Trophoblast cell (in vitro differentiated cells and primary cell): ENCODE data around the gene CCL11.
"Not testable (repeated sequence)": the region's sequence is repeated elsewhere in the genome, so short reads cannot be mapped to it uniquely, and the experiment has no call there.

Source experiments
- DNase-seq, 2 donors: peaks; one replicate each; pipeline ENCODE4 v3.0.0-alpha.2; 2016
- H2AFZ ChIP-seq: 2 replicates; pipeline ENCODE4 v1.6.1; 2013; ENCODE audit warnings: low read length, moderate library complexity, mild to moderate bottlenecking; ENCODE audit not compliant: insufficient read depth, poor library complexity
- H2AK5ac ChIP-seq: 2 replicates; pipeline ENCODE4 v1.6.1; 2013; ENCODE audit warnings: mild to moderate bottlenecking, low read length
- H2BK120ac ChIP-seq: 2 replicates; pipeline ENCODE4 v1.6.1; 2013; ENCODE audit warnings: low read length, mild to moderate bottlenecking, moderate library complexity; ENCODE audit not compliant: insufficient read depth, poor library complexity
- H2BK12ac ChIP-seq: 2 replicates; pipeline ENCODE4 v1.6.1; 2013; ENCODE audit warnings: mild to moderate bottlenecking, low read length, moderate library complexity
- H2BK5ac ChIP-seq: 2 replicates; pipeline ENCODE4 v1.6.1; 2013; ENCODE audit warnings: low read length, low read depth, moderate library complexity, mild to moderate bottlenecking; ENCODE audit not compliant: poor library complexity
- H3K14ac ChIP-seq: 2 replicates; pipeline ENCODE4 v1.6.1; 2013; ENCODE audit warnings: mild to moderate bottlenecking, low read length
- H3K18ac ChIP-seq: 2 replicates; pipeline ENCODE4 v1.6.1; 2013; ENCODE audit warnings: mild to moderate bottlenecking, low read length
- H3K23ac ChIP-seq: 2 replicates; pipeline ENCODE4 v1.6.1; 2013; ENCODE audit warnings: low read length
- H3K27ac ChIP-seq: 2 replicates; pipeline ENCODE4 v1.5.1; 2013; ENCODE audit warnings: low read depth, mild to moderate bottlenecking, inconsistent platforms, low read length, moderate library complexity
- H3K27me3 ChIP-seq: 2 replicates; pipeline ENCODE4 v1.6.1; 2013; ENCODE audit warnings: inconsistent platforms, mild to moderate bottlenecking, low read length, moderate library complexity; ENCODE audit not compliant: insufficient read depth
- H3K36me3 ChIP-seq, 2 experiments: 1 replicate in 1 of 2; 2 replicates in 1 of 2; pipeline ENCODE4 v1.6.1; 2013; ENCODE audit warnings: low read length in 2 of 2, mild to moderate bottlenecking in 2 of 2, moderate library complexity in 1 of 2; ENCODE audit not compliant: insufficient read depth in 2 of 2, control insufficient read depth in 1 of 2
- H3K4ac ChIP-seq: 2 replicates; pipeline ENCODE4 v1.6.1; 2013; ENCODE audit warnings: low read depth, mild to moderate bottlenecking, low read length, moderate library complexity
- H3K4me1 ChIP-seq, 2 experiments: 1 replicate in 1 of 2; 2 replicates in 1 of 2; pipeline ENCODE4 v1.6.1; 2013; ENCODE audit warnings: low read length in 2 of 2, mild to moderate bottlenecking in 2 of 2, moderate library complexity in 1 of 2; ENCODE audit not compliant: insufficient read depth in 2 of 2, control insufficient read depth in 1 of 2
- H3K4me2 ChIP-seq: 2 replicates; pipeline ENCODE4 v1.6.1; 2013; ENCODE audit warnings: inconsistent platforms, mild to moderate bottlenecking, low read length, moderate library complexity
- H3K4me3 ChIP-seq: 2 replicates; pipeline ENCODE4 v1.5.1; 2013; ENCODE audit warnings: mild to moderate bottlenecking, low read depth, low read length, inconsistent platforms
- H3K79me1 ChIP-seq: one replicate; pipeline ENCODE4 v1.6.1; 2013; ENCODE audit warnings: low read length
- H3K79me2 ChIP-seq: 2 replicates; pipeline ENCODE4 v1.6.1; 2013; ENCODE audit warnings: low read length, mild to moderate bottlenecking; ENCODE audit not compliant: control insufficient read depth, insufficient read depth, poor library complexity
- H3K9ac ChIP-seq: 2 replicates; pipeline ENCODE4 v1.6.1; 2013; ENCODE audit warnings: mild to moderate bottlenecking, low read length
- H3K9me3 ChIP-seq: 2 replicates; pipeline ENCODE4 v1.6.1; 2013; ENCODE audit warnings: low read depth, mild to moderate bottlenecking, control low read depth, inconsistent platforms, low read length; ENCODE audit not compliant: insufficient read depth
- H4K12ac ChIP-seq: 2 replicates; pipeline ENCODE4 v1.6.1; 2013; ENCODE audit warnings: low read depth, mild to moderate bottlenecking, low read length, moderate library complexity
- H4K8ac ChIP-seq: 2 replicates; pipeline ENCODE4 v1.6.1; 2013; ENCODE audit warnings: low read depth, mild to moderate bottlenecking, low read length, moderate library complexity
- H4K91ac ChIP-seq: one replicate; pipeline ENCODE4 v1.6.1; 2013; ENCODE audit warnings: low read depth, mild to moderate bottlenecking, low read length, moderate library complexity
- WGBS: extraction: QIAGEN DNeasy Blood & Tissue Kit; methylation state at CpG from one replicate; pipeline ENCODE4 v1.1.7; 2013; ENCODE audit warnings: missing lambda C conversion rate; ENCODE audit not compliant: insufficient read length, insufficient coverage; ENCODE audit errors: extremely low coverage; 5-methylcytosine and 5-hydroxymethylcytosine counted together

CCL11 gene

GRCh38 chr17:34319039-34319483 is 33.5 kb downstream of the CCL11 start, which contains the start of gene CCL8:
Gene CCL8, plus strand, starts transcription at chr17:34319435. Its CDS starts 67 bp downstream, at chr17:34319502.
- H3K23ac ChIP-seq: no peak within 1 kb of the TSS
- no peak within 1 kb of the TSS for H4K8ac ChIP-seq
- no peak within 1 kb of the TSS for H3K18ac ChIP-seq
- no peaks in the 10 kb centered on the region for H3K36me3 ChIP-seq
- no peak within 1 kb of the TSS for H2AK5ac ChIP-seq
- no peaks in the 10 kb centered on the region for H3K79me2 ChIP-seq
- no peak within 1 kb of the TSS for H3K27ac ChIP-seq
- no peak within 1 kb of the TSS for H2BK12ac ChIP-seq
- H3K4me1 ChIP-seq: no peaks in the 10 kb centered on the region
- no peak within 1 kb of the TSS for H3K9ac ChIP-seq
- H4K12ac ChIP-seq: no peak within 1 kb of the TSS
- H2AFZ ChIP-seq: no peak within 1 kb of the TSS
- no peak within 1 kb of the TSS for H3K4me3 ChIP-seq
- H2BK5ac ChIP-seq: no peak within 1 kb of the TSS
- no peak within 1 kb of the TSS for H3K4me2 ChIP-seq
- H2BK120ac ChIP-seq: no peak within 1 kb of the TSS
- WGBS: no CpG with 5 or more reads among the region's 2 CpGs
- H3K79me1 ChIP-seq: no peaks in the 10 kb centered on the region
- H3K14ac ChIP-seq: no peak within 1 kb of the TSS
- no peaks in the 10 kb centered on the region for H3K27me3 ChIP-seq
- DNase-seq: no peak
- no peaks in the 10 kb centered on the region for H3K9me3 ChIP-seq
- H3K4ac ChIP-seq: no peak within 1 kb of the TSS
- no peak within 1 kb of the TSS for H4K91ac ChIP-seq

DNA sequence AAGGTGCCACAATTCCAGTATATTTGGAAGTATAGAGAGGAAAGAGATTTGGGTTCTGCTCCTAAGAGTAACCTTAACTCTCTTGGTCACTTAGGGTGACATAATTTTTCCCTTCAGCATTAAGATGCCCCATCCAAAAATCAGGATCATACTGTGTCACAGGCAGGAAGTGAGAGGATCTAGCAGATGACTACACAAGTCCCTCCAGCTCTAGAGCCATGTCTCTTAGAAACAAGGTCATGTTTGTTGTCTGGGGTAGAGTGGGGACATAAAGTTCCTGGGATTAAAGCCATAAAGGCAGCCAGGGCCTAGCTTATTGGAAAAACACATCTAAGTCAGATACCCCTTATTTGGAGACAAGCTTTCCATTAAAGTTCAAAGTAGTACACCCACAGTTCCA is 36.4 kb downstream of the CCL11 start:
- Histone ChIP-seq H3K4me3 (no peak overlapping the region), H2BK120ac (no peak overlapping the region), H3K4ac (no peak overlapping the region), H3K14ac (no peak overlapping the region), H2BK12ac (no peak overlapping the region), H3K4me2 (no peak overlapping the region), H3K9ac (no peak overlapping the region), H3K36me3 (no peaks in the 10 kb centered on the region), H3K79me2 (no peaks in the 10 kb centered on the region), H2AFZ (no peak overlapping the region), H3K9me3 (no peaks in the 10 kb centered on the region), H2BK5ac (no peak overlapping the region), H4K91ac (no peak overlapping the region), H3K18ac (no peak overlapping the region), H3K23ac (no peak overlapping the region), H3K4me1 (no peaks in the 10 kb centered on the region), H4K8ac (no peak overlapping the region), H4K12ac (no peak overlapping the region), H3K27me3 (no peaks in the 10 kb centered on the region), H3K79me1 (no peaks in the 10 kb centered on the region), H3K27ac (no peak overlapping the region), H2AK5ac (no peak overlapping the region)
- DNase-seq: no peak

DNA sequence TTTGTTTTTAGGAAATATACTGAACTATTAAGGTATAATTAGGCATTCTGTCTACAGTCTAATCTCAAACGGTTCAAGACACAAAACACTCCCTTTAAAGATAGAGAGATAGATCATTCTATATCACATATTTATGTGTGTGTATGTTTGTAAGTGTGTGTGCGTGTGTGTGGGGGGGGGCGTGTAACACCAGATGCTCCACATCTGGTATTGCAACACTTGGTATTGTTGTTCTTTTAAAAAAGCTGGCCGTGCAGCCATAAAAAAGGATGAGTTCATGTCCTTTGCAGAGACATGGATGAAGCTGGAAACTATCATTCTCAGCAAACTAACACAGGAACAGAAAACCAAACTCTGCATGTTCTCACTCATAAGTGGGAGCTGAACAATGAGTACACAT is 42.0 kb downstream of the CCL11 start:
- H3K23ac ChIP-seq, H3K4me1 ChIP-seq, H2AK5ac ChIP-seq, H4K91ac ChIP-seq, H3K9me3 ChIP-seq, H3K79me1 ChIP-seq, H3K14ac ChIP-seq, H4K12ac ChIP-seq, H3K27me3 ChIP-seq, H3K36me3 ChIP-seq, H3K4me2 ChIP-seq, H2BK5ac ChIP-seq, H2BK120ac ChIP-seq, H3K4ac ChIP-seq, H3K79me2 ChIP-seq, H3K27ac ChIP-seq, H4K8ac ChIP-seq, H2AFZ ChIP-seq, DNase-seq, H2BK12ac ChIP-seq, H3K18ac ChIP-seq, H3K4me3 ChIP-seq, H3K9ac ChIP-seq: not testable (repeated sequence)
- WGBS: no CpG with 5 or more reads among the region's 4 CpGs

DNA sequence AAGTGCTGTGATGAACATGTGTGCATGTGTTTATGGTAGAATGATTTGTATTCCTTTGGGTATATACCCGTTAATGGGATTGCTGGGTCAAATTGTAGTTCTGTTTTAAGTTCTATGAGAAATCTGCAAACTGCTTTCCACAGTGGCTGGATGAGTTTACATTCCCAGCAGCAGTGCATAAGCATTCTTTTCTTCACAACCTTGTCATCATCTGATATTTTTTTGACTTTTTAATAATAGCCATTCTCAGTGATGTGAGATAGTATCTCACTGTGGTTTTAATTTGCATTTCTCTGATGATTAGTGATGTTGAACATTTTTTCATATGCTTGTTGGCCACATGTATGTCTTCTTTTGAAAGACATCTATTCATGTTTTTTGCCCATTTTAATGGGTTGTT is 52.2 kb downstream of the CCL11 start:
- Histone ChIP-seq H3K4me1 (no peaks in the 10 kb centered on the region), H4K12ac (no peak overlapping the region), H4K8ac (no peak overlapping the region), H3K4ac (no peak overlapping the region), H2BK120ac (no peak overlapping the region), H3K14ac (no peak overlapping the region), H3K36me3 (no peaks in the 10 kb centered on the region), H3K9me3 (no peaks in the 10 kb centered on the region), H4K91ac (no peak overlapping the region), H3K27ac (no peak overlapping the region), H3K18ac (no peak overlapping the region), H3K9ac (no peak overlapping the region), H2AFZ (no peak overlapping the region), H3K4me2 (no peak overlapping the region), H3K4me3 (no peak overlapping the region), H2AK5ac (no peak overlapping the region), H3K27me3 (no peaks in the 10 kb centered on the region), H2BK12ac (no peak overlapping the region), H3K79me2 (no peaks in the 10 kb centered on the region), H3K79me1 (no peaks in the 10 kb centered on the region), H2BK5ac (no peak overlapping the region), H3K23ac (no peak overlapping the region)
- no CpG with 5 or more reads among the region's 1 CpG for WGBS
- no peak for DNase-seq
